Adrenal gland (tissue), 5 donors: Measurements from ENCODE around the gene RTP5.

Experiments used
- POLR2A ChIP-seq, 2 donors: fragments of 450-650 bp; IDR thresholded peaks; one replicate each; pipeline ENCODE4 v1.6.1; 2017; ENCODE audit warnings: antibody characterized with exemption in 2 of 2, mild to moderate bottlenecking in 2 of 2, moderate library complexity in 1 of 2
- TF ChIP-seq, protein P1 (sequence below), 6 experiments: fragments of 450-650 bp in 4 of 6; fragments of 200-600 bp in 2 of 6; sonication (generic) in 1 of 6; IDR thresholded peaks; 1 replicate in 5 of 6; 2 replicates in 1 of 6; pipeline versions ENCODE4 v1.5.1 to v1.8.0; 2016 to 2021; ENCODE audit warnings: antibody characterized with exemption in 6 of 6, mild to moderate bottlenecking in 2 of 6, moderate library complexity in 1 of 6
- donor health status: DM: no; HTN: no; CAD: no.

GRCh38 chr2:241888641-241889040, 19.1 kb downstream of the RTP5 start:
- TF ChIP-seq, protein P1, sequence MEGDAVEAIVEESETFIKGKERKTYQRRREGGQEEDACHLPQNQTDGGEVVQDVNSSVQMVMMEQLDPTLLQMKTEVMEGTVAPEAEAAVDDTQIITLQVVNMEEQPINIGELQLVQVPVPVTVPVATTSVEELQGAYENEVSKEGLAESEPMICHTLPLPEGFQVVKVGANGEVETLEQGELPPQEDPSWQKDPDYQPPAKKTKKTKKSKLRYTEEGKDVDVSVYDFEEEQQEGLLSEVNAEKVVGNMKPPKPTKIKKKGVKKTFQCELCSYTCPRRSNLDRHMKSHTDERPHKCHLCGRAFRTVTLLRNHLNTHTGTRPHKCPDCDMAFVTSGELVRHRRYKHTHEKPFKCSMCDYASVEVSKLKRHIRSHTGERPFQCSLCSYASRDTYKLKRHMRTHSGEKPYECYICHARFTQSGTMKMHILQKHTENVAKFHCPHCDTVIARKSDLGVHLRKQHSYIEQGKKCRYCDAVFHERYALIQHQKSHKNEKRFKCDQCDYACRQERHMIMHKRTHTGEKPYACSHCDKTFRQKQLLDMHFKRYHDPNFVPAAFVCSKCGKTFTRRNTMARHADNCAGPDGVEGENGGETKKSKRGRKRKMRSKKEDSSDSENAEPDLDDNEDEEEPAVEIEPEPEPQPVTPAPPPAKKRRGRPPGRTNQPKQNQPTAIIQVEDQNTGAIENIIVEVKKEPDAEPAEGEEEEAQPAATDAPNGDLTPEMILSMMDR (IDR thresholded peaks at IDR 0.05) = no peak
- TF ChIP-seq POLR2A (IDR thresholded peaks at IDR 0.05) = no peak
